ENCODE results near the gene CYP27B1. TPM values are rescaled to one million over a fixed set of nuclear protein-coding genes. Genes with fewer than 3 reads are reported as not detected.
"Not testable (repeated sequence)": the region's sequence is repeated elsewhere in the genome, so short reads cannot be mapped to it uniquely, and the experiment has no call there.

The CYP27B1 gene
- total and polyA plus RNA-seq, 5 donors, result 0.12 to 0.22 (median 0.16) TPM; not detected in 1

DNA sequence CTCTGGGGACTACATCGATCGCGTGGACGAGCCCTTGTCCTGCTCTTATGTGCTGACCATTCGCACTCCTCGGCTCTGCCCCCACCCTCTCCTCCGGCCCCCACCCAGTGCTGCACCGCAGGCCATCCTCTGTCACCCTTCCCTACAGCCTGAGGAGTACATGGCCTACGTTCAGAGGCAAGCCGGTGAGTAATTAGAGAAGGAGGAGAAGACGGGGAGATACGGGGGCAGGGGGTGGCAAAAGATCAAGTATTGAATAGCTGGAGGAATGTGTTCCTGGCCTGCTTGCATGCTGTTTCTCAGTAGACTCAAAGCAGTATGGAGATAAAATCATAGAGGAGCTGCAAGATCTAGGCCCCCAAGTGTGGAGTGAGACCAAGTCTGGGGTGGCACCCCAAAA is 51.1 kb downstream of the CYP27B1 start:
- no peaks in the 10 kb centered on the region for H3K4me1 ChIP-seq (ENCODE audit: control insufficient read depth, insufficient read depth, low read length)
- 95% methylated on average over 12 of the region's 12 CpGs for WGBS
- intact Hi-C loops (cut with DNase I), result no loop called here
- H3K27ac ChIP-seq (ENCODE audit: low read length), result no peak overlapping the region
- no peak overlapping the region for H3K4me3 ChIP-seq (ENCODE audit: low read length)
- no peak for ATAC-seq
- H3K27me3 ChIP-seq (ENCODE audit: control insufficient read depth, insufficient read depth), result no peaks in the 10 kb centered on the region
- DNase-seq, result no peak
- no peaks in the 10 kb centered on the region for H3K9me3 ChIP-seq (ENCODE audit: control insufficient read depth, low read length)

DNA sequence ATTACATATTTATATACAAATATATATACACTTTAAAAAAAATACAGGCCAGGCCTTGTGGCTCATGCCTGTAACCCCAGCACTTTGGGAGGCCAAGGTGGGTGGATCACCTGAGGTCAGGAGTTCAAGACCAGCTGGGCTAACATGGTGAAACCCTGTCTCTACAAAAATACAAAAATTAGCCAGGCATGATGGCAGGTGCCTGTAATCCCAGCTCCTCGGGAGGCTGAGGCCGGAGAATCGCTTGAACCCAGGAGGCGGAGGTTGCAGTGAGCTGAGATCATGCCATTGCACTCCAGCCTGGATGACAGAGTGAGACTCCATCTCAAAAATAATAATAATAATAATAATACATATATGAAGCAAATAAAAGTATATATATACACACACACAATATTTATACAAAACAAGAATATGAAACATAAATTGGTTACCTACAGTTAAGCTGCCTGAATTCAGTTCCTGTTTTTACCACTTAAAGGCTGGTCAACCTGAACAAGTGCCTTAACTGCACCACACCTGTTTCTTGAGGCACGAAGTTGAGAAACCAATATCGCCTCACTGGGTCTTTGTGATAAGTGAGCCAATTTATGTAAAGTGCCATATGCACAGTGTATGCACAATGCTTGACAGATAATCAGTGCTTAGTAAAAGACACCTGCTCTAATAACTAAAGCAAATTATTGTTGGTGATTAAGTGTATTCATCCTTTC is 51.7 kb downstream of the CYP27B1 start:
- 97% methylated on average over 6 of the region's 6 CpGs for whole genome bisulfite sequencing
- ATAC-seq; intact Hi-C loops (cut with DNase I): not testable (repeated sequence)

DNA sequence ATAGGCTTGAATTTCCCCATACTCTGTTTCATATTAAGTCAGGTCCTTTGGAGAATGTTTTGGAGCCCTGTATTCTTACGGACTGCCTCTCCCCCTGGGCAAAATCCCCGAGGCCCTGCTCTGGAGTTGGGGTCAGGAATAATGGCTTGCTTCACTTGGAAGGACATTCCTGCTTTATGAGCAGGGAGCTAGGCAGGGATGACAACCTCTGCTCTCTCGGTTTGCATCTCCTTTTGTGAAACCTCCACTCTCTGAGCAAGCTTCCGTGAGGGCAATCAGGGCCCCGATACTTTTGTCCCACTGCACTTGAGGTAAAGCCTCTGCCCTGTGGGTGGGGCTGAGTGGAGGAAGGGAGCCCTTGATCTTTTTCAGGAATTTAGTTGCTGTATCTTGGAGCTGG is 53.7 kb downstream of the CYP27B1 start:
- H3K27ac ChIP-seq (ENCODE audit: low read length), result no peak overlapping the region
- no peaks in the 10 kb centered on the region for H3K4me1 ChIP-seq (ENCODE audit: control insufficient read depth, insufficient read depth, low read length)
- H3K4me3 ChIP-seq (ENCODE audit: low read length), result no peak overlapping the region
- H3K9me3 ChIP-seq (ENCODE audit: control insufficient read depth, low read length), result no peaks in the 10 kb centered on the region
- DNase-seq (no peak), ATAC-seq (no peak)
- WGBS, result 90% methylated on average over 5 of the region's 5 CpGs
- intact Hi-C loops (cut with DNase I), result no loop called here
- H3K27me3 ChIP-seq (ENCODE audit: control insufficient read depth, insufficient read depth), result no peaks in the 10 kb centered on the region

More for the DNA sequence above, 51.7 kb downstream of the CYP27B1 start:
- H3K4me3 ChIP-seq (ENCODE audit: low read length); H3K27ac ChIP-seq (ENCODE audit: low read length); H3K27me3 ChIP-seq (ENCODE audit: control insufficient read depth, insufficient read depth); DNase-seq; H3K4me1 ChIP-seq (ENCODE audit: control insufficient read depth, insufficient read depth, low read length); H3K9me3 ChIP-seq (ENCODE audit: control insufficient read depth, low read length): not testable (repeated sequence)

DNA sequence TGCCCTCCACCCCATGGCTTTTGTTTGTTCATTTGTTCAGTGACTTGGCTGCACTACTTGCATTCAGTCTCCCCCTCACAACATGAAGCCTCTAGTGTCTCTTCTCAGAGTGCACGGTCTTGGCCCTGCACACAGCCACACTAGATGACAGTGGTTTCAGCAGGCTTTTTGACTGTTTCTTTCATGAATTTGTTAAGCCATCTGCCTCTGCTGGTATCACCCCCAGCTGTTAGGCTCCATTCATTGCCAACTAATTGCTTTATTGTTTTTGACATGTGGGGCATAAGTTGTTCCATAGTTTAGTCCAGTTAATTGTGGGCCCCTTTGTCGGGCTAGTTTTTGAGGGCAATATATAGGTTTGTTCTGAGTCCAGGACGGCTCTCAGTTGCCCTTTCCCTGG is 54.2 kb downstream of the CYP27B1 start:
- Histone ChIP-seq H3K27ac (ENCODE audit: low read length) (no peak overlapping the region), H3K27me3 (ENCODE audit: control insufficient read depth, insufficient read depth) (no peaks in the 10 kb centered on the region), H3K4me3 (ENCODE audit: low read length) (no peak overlapping the region), H3K9me3 (ENCODE audit: control insufficient read depth, low read length) (no peaks in the 10 kb centered on the region), H3K4me1 (ENCODE audit: control insufficient read depth, insufficient read depth, low read length) (no peaks in the 10 kb centered on the region)
- DNase-seq, result no peak
- 93% methylated on average over 3 of the region's 3 CpGs for WGBS
- intact Hi-C loops (cut with DNase I), result no loop called here
- no peak for ATAC-seq

Small RNA genes lying within 50 kb of the gene (microRNA-seq; reads per million reads assigned to microRNA genes)
- gene MIR6759, result 0 reads per million in 2 donors

Other genes with a start within 250 kb of the CYP27B1 start
- gene DDIT3, start 246.6 kb downstream of the CYP27B1 start, total RNA-seq, result 10 to 100 TPM; 21.8 to 34.7 (median 22.3) TPM
- 54.6 TPM for gene DDIT3, start 246.6 kb downstream of the CYP27B1 start, polyA plus RNA-seq
- gene MBD6, start 244.3 kb downstream of the CYP27B1 start, total RNA-seq, result 10 to 100 TPM; 35.7 to 50.9 (median 41.6) TPM
- gene MBD6, start 244.3 kb downstream of the CYP27B1 start, polyA plus RNA-seq, result 16.4 TPM
- gene DCTN2, start 219.9 kb downstream of the CYP27B1 start, total RNA-seq, result 10 to 100 TPM; 88.6 to 92.4 (median 89.5) TPM
- gene DCTN2, start 219.9 kb downstream of the CYP27B1 start, polyA plus RNA-seq, result 99.2 TPM
- gene KIF5A, start 217.0 kb downstream of the CYP27B1 start, total RNA-seq, result under 1 TPM; 0.09 to 0.31 (median 0.20) TPM
- 0.20 TPM for gene KIF5A, start 217.0 kb downstream of the CYP27B1 start, polyA plus RNA-seq
- 10 to 100 TPM; 14.9 to 17.1 (median 15.6) TPM for gene PIP4K2C, start 175.9 kb downstream of the CYP27B1 start, total RNA-seq
- 8.7 TPM for gene PIP4K2C, start 175.9 kb downstream of the CYP27B1 start, polyA plus RNA-seq
- gene DTX3, start 162.3 kb downstream of the CYP27B1 start, total RNA-seq, result 10 to 100 TPM; 29.3 to 44.6 (median 38.1) TPM
- gene DTX3, start 162.3 kb downstream of the CYP27B1 start, polyA plus RNA-seq, result 28.9 TPM
- 10 to 100 TPM; 14.0 to 22.6 (median 18.1) TPM for gene ARHGEF25, start 155.6 kb downstream of the CYP27B1 start, total RNA-seq
- 21.3 TPM for gene ARHGEF25, start 155.6 kb downstream of the CYP27B1 start, polyA plus RNA-seq
- gene B4GALNT1, start 133.9 kb downstream of the CYP27B1 start, total RNA-seq, result 1 to 10 TPM; 1.2 to 2.5 (median 2.2) TPM
- gene B4GALNT1, start 133.9 kb downstream of the CYP27B1 start, polyA plus RNA-seq, result 3.3 TPM
- gene OS9, start 72.9 kb downstream of the CYP27B1 start, total RNA-seq, result 100 to 1,000 TPM; 145 to 168 (median 154) TPM
- 127 TPM for gene OS9, start 72.9 kb downstream of the CYP27B1 start, polyA plus RNA-seq
- gene AGAP2, start 28.3 kb downstream of the CYP27B1 start, total RNA-seq, result under 1 TPM; 0.53 to 0.91 (median 0.72) TPM
- gene AGAP2, start 28.3 kb downstream of the CYP27B1 start, polyA plus RNA-seq, result 1.7 TPM
- 10 to 100 TPM; 31.5 to 41.3 (median 34.5) TPM for gene TSPAN31, start 22.0 kb downstream of the CYP27B1 start, total RNA-seq
- gene TSPAN31, start 22.0 kb downstream of the CYP27B1 start, polyA plus RNA-seq, result 43.9 TPM
- 10 to 100 TPM; 50.9 to 53.9 (median 53.4) TPM for gene CDK4, start 14.8 kb downstream of the CYP27B1 start, total RNA-seq
- gene CDK4, start 14.8 kb downstream of the CYP27B1 start, polyA plus RNA-seq, result 29.7 TPM
- gene MARCHF9, start 12.0 kb downstream of the CYP27B1 start, total RNA-seq, result 10 to 100 TPM; 15.2 to 17.8 (median 16.4) TPM
- gene MARCHF9, start 12.0 kb downstream of the CYP27B1 start, polyA plus RNA-seq, result 14.3 TPM
- 10 to 100 TPM in 1 of 4 donors, 1 to 10 TPM in 3; 5.7 to 15.8 (median 8.5) TPM for gene METTL1, start 5.0 kb upstream of the CYP27B1 start, total RNA-seq
- gene METTL1, start 5.0 kb upstream of the CYP27B1 start, polyA plus RNA-seq, result 6.3 TPM
- gene EEF1AKMT3, start 5.5 kb upstream of the CYP27B1 start, total RNA-seq, result 1 to 10 TPM; 2.1 to 3.1 (median 2.6) TPM
- 0.95 TPM for gene EEF1AKMT3, start 5.5 kb upstream of the CYP27B1 start, polyA plus RNA-seq
- 10 to 100 TPM; 28.9 to 36.1 (median 33.0) TPM for gene TSFM, start 15.7 kb upstream of the CYP27B1 start, total RNA-seq
- 50.7 TPM for gene TSFM, start 15.7 kb upstream of the CYP27B1 start, polyA plus RNA-seq
- gene AVIL, start 51.7 kb upstream of the CYP27B1 start, total RNA-seq, result 1 to 10 TPM; 2.6 to 4.1 (median 3.2) TPM
- gene AVIL, start 51.7 kb upstream of the CYP27B1 start, polyA plus RNA-seq, result 3.2 TPM
- gene CTDSP2, start 79.7 kb upstream of the CYP27B1 start, total RNA-seq, result 100 to 1,000 TPM in 2 of 4 donors, 10 to 100 TPM in 2; 94.3 to 116 (median 103) TPM
- 41.7 TPM for gene CTDSP2, start 79.7 kb upstream of the CYP27B1 start, polyA plus RNA-seq
- gene ATP23, start 174.5 kb upstream of the CYP27B1 start, total RNA-seq, result 10 to 100 TPM in 2 of 4 donors, 1 to 10 TPM in 2; 6.4 to 11.9 (median 8.4) TPM
- gene ATP23, start 174.5 kb upstream of the CYP27B1 start, polyA plus RNA-seq, result 14.3 TPM

Data from right cardiac atrium (tissue), 5 donors.